Muscle layer of colon (tissue), 2 donors: Measurements from ENCODE around the gene LRMDA.

ENCODE experiments used
- H3K27ac ChIP-seq: one replicate; pipeline ENCODE4 v1.7.0; 2013; ENCODE audit warnings: low read depth, mild to moderate bottlenecking, low read length, moderate library complexity
- H3K27me3 ChIP-seq, 2 donors: one replicate each; pipeline ENCODE4 v1.7.0; 2013; ENCODE audit warnings: low read length in 2 of 2, mild to moderate bottlenecking in 2 of 2; ENCODE audit not compliant: insufficient read depth in 2 of 2, control insufficient read depth in 1 of 2
- H3K36me3 ChIP-seq: one replicate; pipeline ENCODE4 v1.7.0; 2013; ENCODE audit warnings: mild to moderate bottlenecking, low read length; ENCODE audit not compliant: insufficient read depth
- H3K4me1 ChIP-seq: one replicate; pipeline ENCODE4 v1.7.0; 2013; ENCODE audit warnings: mild to moderate bottlenecking, low read length; ENCODE audit not compliant: insufficient read depth
- H3K4me3 ChIP-seq, 2 donors: one replicate each; pipeline ENCODE4 v1.7.0; 2013; ENCODE audit warnings: low read length in 2 of 2, low read depth in 1 of 2, mild to moderate bottlenecking in 1 of 2, moderate library complexity in 1 of 2
- H3K9ac ChIP-seq: one replicate; pipeline ENCODE4 v1.7.0; 2013; ENCODE audit warnings: low read length
- H3K9me3 ChIP-seq: one replicate; pipeline ENCODE4 v1.7.0; 2013; ENCODE audit warnings: mild to moderate bottlenecking, low read length
- donor health status: abdominal sarcoma.
- donor health status: Adenocarcinoma of cecum.

The LRMDA gene

GRCh38 chr10:75646916-75647315 lies 215.5 kb downstream of the LRMDA start:
- no peaks in the 10 kb centered on the region for H3K27me3 ChIP-seq
- H3K4me3 ChIP-seq = no peak overlapping the region
- no peaks in the 10 kb centered on the region for H3K9me3 ChIP-seq
- H3K36me3 ChIP-seq = no peaks in the 10 kb centered on the region
- peaks cover 4% of the 10 kb centered on the region for H3K4me1 ChIP-seq
- no peak overlapping the region for H3K27ac ChIP-seq
- no peak overlapping the region for H3K9ac ChIP-seq

- H3K4me3 ChIP-seq = no peak overlapping the region
- H3K4me1 ChIP-seq = peaks cover 4% of the 10 kb centered on the region
- H3K9me3 ChIP-seq = no peaks in the 10 kb centered on the region
- no peaks in the 10 kb centered on the region for H3K36me3 ChIP-seq
- no peak overlapping the region for H3K27ac ChIP-seq
- no peak overlapping the region for H3K9ac ChIP-seq
- H3K27me3 ChIP-seq = no peaks in the 10 kb centered on the region
Measured at GRCh38 chr10:75647675-75648074, 216.3 kb downstream of the LRMDA start.

GRCh38 chr10:75648351-75648750 lies 216.9 kb downstream of the LRMDA start:
- Histone ChIP-seq H3K36me3 (no peaks in the 10 kb centered on the region), H3K27me3 (no peaks in the 10 kb centered on the region), H3K9me3 (no peaks in the 10 kb centered on the region), H3K27ac (no peak overlapping the region), H3K9ac (no peak overlapping the region), H3K4me1 (peaks cover 4% of the 10 kb centered on the region), H3K4me3 (no peak overlapping the region)

- H3K36me3 ChIP-seq = no peaks in the 10 kb centered on the region
- H3K27ac ChIP-seq = no peak overlapping the region
- peaks cover 4% of the 10 kb centered on the region for H3K4me1 ChIP-seq
- no peak overlapping the region for H3K9ac ChIP-seq
- H3K9me3 ChIP-seq = no peaks in the 10 kb centered on the region
- no peaks in the 10 kb centered on the region for H3K27me3 ChIP-seq
- no peak overlapping the region for H3K4me3 ChIP-seq
Measured at GRCh38 chr10:75648854-75649253, 217.4 kb downstream of the LRMDA start.

- no peak overlapping the region for H3K9ac ChIP-seq
- no peak overlapping the region for H3K4me3 ChIP-seq
- no peaks in the 10 kb centered on the region for H3K9me3 ChIP-seq
- no peak overlapping the region for H3K27ac ChIP-seq
- H3K36me3 ChIP-seq = no peaks in the 10 kb centered on the region
- peaks cover 10% of the 10 kb centered on the region for H3K4me1 ChIP-seq
- no peaks in the 10 kb centered on the region for H3K27me3 ChIP-seq
Measured at GRCh38 chr10:75649466-75649865, 218.0 kb downstream of the LRMDA start.

GRCh38 chr10:75650648-75651047 lies 219.2 kb downstream of the LRMDA start:
- Histone ChIP-seq H3K27ac (no peak overlapping the region), H3K9me3 (no peaks in the 10 kb centered on the region), H3K9ac (no peak overlapping the region), H3K4me1 (peaks cover 22% of the 10 kb centered on the region), H3K27me3 (no peaks in the 10 kb centered on the region), H3K36me3 (no peaks in the 10 kb centered on the region), H3K4me3 (no peak overlapping the region)

GRCh38 chr10:75651417-75651816 lies 220.0 kb downstream of the LRMDA start:
- no peaks in the 10 kb centered on the region for H3K27me3 ChIP-seq
- H3K4me3 ChIP-seq = no peak overlapping the region
- H3K4me1 ChIP-seq = peaks cover 25% of the 10 kb centered on the region
- H3K27ac ChIP-seq = no peak overlapping the region
- H3K9ac ChIP-seq = no peak overlapping the region
- H3K36me3 ChIP-seq = no peaks in the 10 kb centered on the region
- H3K9me3 ChIP-seq = no peaks in the 10 kb centered on the region

- Histone ChIP-seq H3K36me3 (no peaks in the 10 kb centered on the region), H3K27ac (no peak overlapping the region), H3K9ac (no peak overlapping the region), H3K4me3 (no peak overlapping the region), H3K4me1 (peaks cover 25% of the 10 kb centered on the region), H3K27me3 (no peaks in the 10 kb centered on the region), H3K9me3 (no peaks in the 10 kb centered on the region)
Measured at GRCh38 chr10:75652146-75652740, 220.8 kb downstream of the LRMDA start.

GRCh38 chr10:75653761-75654160 lies 222.3 kb downstream of the LRMDA start:
- Histone ChIP-seq H3K9ac (no peak overlapping the region), H3K27ac (no peak overlapping the region), H3K36me3 (no peaks in the 10 kb centered on the region), H3K4me3 (no peak overlapping the region), H3K27me3 (no peaks in the 10 kb centered on the region), H3K9me3 (no peaks in the 10 kb centered on the region), H3K4me1 (peaks cover 25% of the 10 kb centered on the region)

- H3K36me3 ChIP-seq = no peaks in the 10 kb centered on the region
- no peak overlapping the region for H3K9ac ChIP-seq
- H3K27me3 ChIP-seq = no peaks in the 10 kb centered on the region
- no peak overlapping the region for H3K27ac ChIP-seq
- peaks cover 25% of the 10 kb centered on the region for H3K4me1 ChIP-seq
- H3K4me3 ChIP-seq = no peak overlapping the region
- no peaks in the 10 kb centered on the region for H3K9me3 ChIP-seq
Measured at GRCh38 chr10:75654171-75654771, 222.8 kb downstream of the LRMDA start.

- no peaks in the 10 kb centered on the region for H3K36me3 ChIP-seq
- H3K27ac ChIP-seq = no peak overlapping the region
- no peaks in the 10 kb centered on the region for H3K9me3 ChIP-seq
- peak overlapping the region in 1 of 2 donors; percentile 6 for H3K4me3 ChIP-seq
- no peak overlapping the region for H3K9ac ChIP-seq
- H3K4me1 ChIP-seq = peaks cover 25% of the 10 kb centered on the region
- no peaks in the 10 kb centered on the region for H3K27me3 ChIP-seq
Measured at GRCh38 chr10:75654772-75655171, 223.3 kb downstream of the LRMDA start.

- peaks cover 28% of the 10 kb centered on the region for H3K4me1 ChIP-seq
Measured at GRCh38 chr10:75655791-75656451, 224.5 kb downstream of the LRMDA start.

More at GRCh38 chr10:75655791-75656451, 224.5 kb downstream of the LRMDA start:
- Histone ChIP-seq H3K9ac (no peak overlapping the region), H3K36me3 (no peaks in the 10 kb centered on the region), H3K27ac (no peak overlapping the region), H3K27me3 (no peaks in the 10 kb centered on the region), H3K9me3 (no peaks in the 10 kb centered on the region), H3K4me3 (no peak overlapping the region)
